T-helper 2 cell treated with Interferon-gamma antibody and Interleukin-4, amounts not matched to agents 100 ng/mL and 5 ng/mL, for 36 hours (primary cell): Measurements from ENCODE around the gene NADSYN1. TPM values are rescaled to one million over a fixed set of nuclear protein-coding genes. Genes with fewer than 3 reads are reported as not detected.
"Not testable (repeated sequence)": the region's sequence is repeated elsewhere in the genome, so short reads cannot be mapped to it uniquely, and the experiment has no call there.

Experiments used
- intact Hi-C: fragments of 100-400 bp; cut with micrococcal nuclease; formaldehyde crosslinking; loops from one replicate; pipeline ENCODE4 v1.15.1; 2023
- total RNA-seq: library from RNA; stranded (reverse); gene quantifications from 2 replicates; pipeline ENCODE4 v1.2.3, GENCODE V29; 2022

Gene NADSYN1
- total RNA-seq, 1 donor from 2014 or later = 109 TPM

DNA sequence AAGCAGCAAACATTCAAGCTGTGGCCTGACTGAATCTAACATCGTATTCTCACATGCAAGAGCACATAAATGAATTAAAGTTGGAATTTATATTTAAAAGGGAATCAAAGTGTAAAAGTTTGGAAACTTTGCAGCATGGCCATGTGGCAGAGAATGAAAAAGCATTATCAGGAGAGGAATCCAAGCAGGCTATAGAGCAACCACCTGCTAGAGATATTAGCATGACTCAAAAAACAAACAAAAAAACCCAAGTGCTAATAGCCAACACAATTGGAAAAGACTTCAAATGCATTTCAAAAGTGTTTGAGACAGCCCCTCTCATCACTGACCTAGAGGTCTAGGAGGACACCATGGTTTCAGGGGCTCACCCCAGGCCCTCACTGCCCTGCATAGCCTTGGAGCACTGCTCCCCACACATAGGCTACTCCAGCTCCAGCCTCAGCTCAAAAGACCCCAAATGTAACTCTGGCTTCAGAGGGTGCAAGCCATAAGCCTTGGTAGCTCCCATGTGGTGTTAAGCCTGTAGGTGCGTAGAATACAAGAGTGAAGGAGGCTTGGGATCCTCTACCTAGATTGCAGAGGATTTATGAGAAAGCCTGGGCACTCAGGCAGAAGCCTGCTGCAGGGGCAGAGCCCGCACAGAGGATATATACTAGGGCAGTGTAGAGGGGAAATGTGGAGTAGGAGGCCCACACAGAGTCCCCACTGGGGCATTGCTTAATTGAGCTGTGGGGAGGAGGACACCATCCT is 72.4 kb downstream of the NADSYN1 start:
- intact Hi-C loops = no loop called here

- intact Hi-C loops = no loop called here
These were observed 73.0 kb downstream of the NADSYN1 start for GRCh38 chr11:71525938-71526495.

DNA sequence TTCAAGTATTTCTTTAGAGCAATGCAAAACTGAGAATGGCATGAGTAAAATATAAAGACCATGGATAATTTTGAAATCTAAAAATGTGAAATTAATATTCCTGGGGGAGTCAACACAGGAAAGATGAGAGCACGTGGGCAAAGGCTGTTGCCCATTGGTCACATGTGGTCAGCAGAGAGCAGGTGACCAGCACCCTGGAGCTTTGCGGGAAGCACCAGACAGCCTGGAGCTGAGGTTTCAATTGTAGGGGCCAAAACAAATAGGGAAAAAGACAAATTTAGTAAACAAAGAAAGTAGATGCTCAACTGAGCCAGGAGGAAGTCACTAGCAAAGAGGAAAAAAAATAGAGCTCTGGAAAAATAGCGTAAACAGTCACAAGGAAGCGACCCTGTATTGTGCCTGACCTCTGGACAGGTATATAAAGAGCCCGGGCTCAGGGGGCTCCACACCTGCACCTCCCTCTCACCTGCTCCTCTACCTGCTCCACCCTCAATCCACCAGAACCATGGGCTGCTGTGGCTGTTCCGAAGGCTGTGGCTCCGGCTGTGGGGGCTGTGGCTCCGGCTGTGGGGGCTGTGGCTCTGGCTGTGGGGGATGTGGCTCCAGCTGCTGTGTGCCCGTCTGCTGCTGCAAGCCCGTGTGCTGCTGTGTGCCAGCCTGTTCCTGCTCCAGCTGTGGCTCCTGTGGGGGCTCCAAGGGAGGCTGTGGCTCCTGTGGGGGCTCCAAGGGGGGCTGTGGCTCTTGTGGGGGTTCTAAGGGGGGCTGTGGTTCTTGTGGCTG is 74.0 kb downstream of the NADSYN1 start, which contains the start of gene KRTAP5-7:
TSS of gene KRTAP5-7 (plus strand) at position 472 of the 780 bp plus-strand sequence. CDS start at position 506, 34 bp downstream.
- intact Hi-C loops = not testable (repeated sequence)

DNA sequence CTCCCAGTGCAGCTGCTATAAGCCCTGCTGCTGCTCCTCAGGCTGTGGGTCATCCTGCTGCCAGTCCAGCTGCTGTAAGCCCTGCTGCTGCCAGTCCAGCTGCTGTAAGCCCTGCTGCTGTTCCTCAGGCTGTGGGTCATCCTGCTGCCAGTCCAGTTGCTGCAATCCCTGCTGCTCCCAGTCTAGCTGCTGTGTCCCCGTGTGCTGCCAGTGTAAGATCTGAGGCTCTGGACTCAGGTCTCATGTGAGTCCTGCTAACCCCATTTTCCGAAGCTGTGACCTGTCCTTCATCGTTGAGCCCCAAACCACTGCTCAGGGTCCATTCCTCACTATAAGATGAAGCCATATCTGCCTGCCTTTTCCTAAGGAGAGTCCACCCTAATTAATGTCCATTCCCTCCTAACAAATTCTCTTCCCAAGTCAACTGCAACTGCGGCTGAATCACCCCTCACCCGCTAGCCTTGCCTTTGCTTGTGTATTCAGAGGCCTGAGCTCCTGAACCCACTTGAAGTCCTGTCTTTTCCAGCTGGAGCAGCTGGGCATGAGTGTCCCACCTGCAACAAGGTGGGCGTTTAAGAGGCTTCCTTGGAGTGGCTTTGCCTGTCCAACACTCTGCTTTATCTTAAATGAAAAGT is 74.7 kb downstream of the NADSYN1 start:
- intact Hi-C loops = no loop called here

- intact Hi-C loops = no loop called here
These were observed 77.6 kb downstream of the NADSYN1 start for GRCh38 chr11:71530602-71531001.

DNA sequence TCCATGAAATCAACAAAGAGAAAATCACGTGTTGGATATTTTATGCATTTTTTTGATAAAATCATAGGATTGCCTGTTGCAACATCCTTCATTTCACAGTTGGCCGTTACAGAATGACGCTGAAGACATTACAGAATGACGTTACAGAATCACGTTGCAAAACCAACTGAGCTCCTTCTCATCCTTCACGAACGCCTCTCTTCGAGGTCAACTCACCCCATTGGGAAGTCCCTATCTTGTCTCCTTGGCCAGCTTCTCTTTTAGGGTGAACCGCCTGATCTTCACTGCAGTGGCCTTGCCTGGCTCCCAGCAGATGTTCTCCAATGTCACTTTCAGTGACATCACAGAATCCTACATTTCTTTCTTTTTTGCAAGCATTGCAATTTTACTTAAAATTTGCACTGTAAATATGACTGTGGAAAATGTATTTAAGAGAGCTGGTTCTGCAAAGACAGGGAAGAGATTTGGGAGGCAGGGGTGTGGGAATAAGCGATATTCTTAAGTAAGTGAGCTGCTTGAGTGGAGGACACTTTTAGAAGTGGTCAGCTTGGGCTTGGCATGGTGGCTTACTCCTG is 79.1 kb downstream of the NADSYN1 start:
- intact Hi-C loops = no loop called here

DNA sequence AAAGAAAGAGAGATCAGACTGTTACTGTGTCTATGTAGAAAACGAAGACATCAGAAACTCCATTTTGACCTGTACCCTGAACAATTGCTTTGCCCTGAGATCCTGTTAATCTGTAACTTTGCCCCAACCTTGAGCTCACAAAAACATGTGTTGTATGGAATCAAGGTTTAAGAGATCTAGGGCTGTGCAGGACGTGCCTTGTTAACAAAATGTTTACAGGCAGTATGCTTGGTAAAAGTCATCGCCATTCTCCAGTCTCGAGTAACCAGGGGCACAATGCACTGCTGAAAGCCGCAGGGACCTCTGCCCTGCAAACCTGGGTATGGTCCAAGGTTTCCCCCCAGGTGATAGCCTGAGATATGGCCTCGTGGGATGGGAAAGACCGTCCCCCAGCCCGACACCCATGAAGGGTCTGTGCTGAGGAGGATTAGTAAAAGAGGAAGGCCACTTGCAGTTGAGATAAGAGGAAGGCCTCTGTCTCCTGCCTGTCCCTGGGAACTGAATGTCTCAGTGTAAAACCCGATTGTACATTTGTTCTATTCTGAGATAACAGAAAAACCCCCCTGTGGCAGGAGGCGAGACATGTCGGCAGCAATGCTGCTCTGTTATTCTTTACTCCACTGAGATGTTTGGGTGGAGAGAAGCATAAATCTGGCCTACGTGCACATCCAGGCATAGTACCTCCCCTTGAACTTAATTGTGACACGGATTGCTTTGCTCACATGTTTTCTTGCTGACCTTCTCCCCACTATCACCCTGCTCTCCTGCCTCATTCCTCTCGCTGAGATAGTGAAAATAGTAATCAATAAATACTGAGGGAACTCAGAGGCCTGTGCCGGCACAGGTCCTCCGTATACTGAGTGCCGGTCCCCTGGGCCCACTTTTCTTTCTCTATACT is 82.0 kb downstream of the NADSYN1 start:
- intact Hi-C loops = not testable (repeated sequence)

DNA sequence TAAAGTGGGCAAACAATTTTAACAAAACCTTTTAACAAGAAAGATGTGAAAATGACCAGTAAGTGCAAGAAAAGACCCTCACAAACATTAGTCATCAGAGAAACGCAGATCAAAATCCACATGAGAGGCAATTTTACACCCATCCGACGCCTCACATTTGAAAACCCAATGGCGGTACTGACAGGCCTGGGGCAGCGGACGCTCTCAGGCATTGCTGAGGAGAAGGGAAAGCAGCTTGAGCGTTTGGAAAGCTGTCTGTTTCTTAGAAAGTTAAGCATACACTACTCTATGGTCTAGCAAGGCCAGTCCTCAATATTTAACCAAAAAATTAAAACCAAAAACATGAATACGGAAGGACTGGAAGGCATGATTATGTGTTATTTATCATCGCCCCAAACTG is 82.8 kb downstream of the NADSYN1 start:
- intact Hi-C loops = no loop called here

DNA sequence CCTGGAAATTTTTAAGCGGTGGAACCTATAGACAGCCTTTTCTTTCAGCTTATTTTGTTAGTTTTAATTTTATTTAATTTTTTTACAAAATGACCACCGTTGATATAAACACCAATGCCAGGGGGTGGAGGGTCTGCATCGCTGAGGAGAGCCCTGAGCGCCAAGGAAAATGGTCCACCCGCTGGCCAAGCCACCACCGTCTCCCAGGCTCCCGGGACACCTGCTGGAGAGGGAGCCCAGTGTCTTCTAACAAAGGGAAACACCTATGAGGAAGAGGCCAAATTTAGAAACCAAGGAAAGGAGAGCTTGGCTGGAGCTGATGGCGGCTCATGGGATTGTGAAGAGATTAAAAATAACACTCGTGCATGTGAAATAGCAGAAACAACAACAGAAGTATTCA is 84.5 kb downstream of the NADSYN1 start:
- intact Hi-C loops = no loop called here

DNA sequence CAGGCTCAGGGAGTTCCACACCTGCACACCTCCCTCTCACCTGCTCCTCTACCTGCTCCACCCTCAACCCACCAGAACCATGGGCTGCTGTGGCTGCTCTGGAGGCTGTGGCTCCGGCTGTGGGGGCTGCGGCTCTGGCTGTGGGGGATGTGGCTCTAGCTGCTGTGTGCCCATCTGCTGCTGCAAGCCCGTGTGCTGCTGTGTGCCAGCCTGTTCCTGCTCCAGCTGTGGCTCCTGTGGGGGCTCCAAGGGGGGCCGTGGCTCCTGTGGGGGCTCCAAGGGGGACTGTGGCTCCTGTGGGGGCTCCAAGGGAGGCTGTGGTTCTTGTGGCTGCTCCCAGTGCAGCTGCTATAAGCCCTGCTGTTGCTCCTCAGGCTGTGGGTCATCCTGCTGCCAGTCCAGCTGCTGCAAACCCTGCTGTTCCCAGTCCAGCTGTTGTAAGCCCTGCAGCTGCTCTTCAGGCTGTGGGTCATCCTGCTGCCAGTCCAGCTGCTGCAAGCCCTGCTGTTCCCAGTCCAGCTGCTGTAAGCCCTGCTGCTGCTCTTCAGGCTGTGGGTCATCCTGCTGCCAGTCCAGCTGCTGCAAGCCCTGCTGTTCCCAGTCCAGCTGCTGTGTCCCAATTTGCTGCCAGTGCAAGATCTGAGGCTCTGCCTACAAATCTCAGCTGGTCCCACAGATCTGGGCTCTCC is 85.1 kb downstream of the NADSYN1 start, which contains the start of gene KRTAP5-8:
TSS of gene KRTAP5-8 (plus strand) at position 49 of the 689 bp plus-strand sequence. CDS start at position 80, 31 bp downstream.
- intact Hi-C loops = not testable (repeated sequence)

GRCh38 chr11:71538666-71538990 is 85.6 kb downstream of the NADSYN1 start:
- intact Hi-C loops = no loop called here

GRCh38 chr11:71539017-71539416 is 86.0 kb downstream of the NADSYN1 start:
- intact Hi-C loops = no loop called here

DNA sequence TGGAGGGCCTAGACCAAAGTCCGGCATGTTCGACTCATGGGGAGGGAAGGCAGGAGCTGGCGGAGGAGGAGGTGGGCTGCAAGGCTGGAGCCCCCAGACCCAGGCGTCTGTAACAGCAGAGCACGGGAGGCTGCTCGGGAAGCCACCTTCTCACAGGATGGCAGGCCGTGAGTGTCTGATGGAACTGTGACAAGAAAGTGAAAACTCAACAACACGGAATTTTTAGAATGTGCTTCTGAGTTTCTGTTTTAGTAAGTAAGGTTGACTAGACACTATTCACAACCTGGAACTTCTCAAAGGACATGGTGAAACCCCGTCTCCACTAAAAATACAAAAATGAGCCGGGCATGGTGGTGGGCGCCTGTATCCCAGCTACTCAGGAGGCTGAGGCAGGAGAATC is 87.0 kb downstream of the NADSYN1 start:
- intact Hi-C loops = not testable (repeated sequence)

DNA sequence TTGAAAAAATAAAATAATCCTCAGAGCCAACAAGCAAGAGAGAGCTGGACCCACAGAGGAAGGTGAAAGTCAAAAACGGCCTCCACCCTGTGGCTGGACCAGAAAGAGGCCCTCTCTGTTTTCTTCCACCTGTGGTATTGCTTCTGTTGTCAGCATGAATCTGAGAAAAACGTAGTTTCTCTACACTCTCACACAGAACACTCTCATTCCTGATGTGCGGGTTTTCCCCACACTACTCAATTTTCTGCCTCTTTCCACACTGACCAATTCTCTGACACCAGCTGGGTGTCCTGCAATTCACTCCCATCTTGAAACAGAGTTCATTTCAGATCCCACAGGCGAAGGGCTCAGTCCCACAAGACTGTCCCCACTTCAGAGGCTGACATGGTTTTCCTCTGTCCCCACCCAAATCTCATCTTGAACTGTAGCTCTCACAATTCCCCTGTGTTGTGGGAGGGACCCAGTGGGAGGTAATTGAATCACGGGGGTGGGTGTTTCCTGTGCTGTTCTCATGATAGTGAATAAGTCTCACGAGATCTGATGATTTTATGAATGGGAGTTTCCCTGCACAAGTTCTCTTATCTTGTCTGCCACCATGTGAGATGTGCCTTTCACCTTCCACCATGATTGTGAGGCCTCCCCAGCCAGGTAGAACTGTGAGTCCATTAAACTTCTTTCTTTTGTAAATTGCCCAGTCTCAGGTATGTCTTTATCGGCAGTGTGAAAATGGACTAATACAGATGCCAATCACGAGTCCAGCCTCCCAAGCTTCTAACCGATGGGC is 87.7 kb downstream of the NADSYN1 start:
- intact Hi-C loops = not testable (repeated sequence)

GRCh38 chr11:71542382-71542781 is 89.4 kb downstream of the NADSYN1 start:
- intact Hi-C loops = no loop called here

DNA sequence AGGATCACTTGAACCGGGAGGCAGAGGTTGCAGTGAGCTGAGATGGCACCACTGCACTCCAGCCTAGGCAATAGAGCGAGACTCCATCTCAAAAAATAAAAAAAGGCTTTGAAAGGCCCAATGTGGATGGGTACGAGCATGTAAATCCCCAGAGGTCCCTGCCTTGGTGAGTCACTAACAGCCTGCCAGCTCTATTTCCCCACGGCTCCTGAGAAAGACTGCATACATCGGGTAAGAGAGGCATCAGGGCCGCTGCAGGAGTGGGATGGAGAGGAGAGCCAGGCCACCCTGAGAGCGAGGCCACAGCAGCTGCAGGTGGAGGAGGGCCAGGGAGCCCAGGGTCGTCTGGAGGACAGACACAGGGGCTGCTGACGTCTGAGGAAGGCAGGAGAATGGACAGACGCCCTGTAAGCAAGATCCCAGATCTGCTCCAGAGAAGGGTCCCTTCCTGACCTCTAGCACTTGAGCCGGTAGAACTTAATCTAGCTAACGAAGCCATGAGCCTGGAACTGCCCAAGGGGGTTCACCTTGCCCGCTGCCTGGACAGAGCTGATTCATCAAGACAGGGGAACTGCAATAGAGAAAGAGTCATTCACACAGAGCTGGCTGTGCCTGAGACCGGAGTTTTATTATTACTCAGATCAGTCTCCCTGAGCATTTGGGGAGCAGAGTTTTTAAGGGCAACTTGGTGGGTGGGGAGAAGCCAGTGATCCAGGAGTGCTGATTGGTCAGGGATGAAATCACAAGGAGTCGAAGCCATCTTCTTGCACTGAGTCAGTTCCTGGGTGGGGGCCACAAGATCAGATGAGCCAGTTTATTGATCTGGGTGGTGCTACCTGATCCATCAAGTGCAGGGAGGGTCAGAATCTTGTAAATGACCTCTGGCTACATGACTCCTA is 90.1 kb downstream of the NADSYN1 start:
- intact Hi-C loops = no loop called here

DNA sequence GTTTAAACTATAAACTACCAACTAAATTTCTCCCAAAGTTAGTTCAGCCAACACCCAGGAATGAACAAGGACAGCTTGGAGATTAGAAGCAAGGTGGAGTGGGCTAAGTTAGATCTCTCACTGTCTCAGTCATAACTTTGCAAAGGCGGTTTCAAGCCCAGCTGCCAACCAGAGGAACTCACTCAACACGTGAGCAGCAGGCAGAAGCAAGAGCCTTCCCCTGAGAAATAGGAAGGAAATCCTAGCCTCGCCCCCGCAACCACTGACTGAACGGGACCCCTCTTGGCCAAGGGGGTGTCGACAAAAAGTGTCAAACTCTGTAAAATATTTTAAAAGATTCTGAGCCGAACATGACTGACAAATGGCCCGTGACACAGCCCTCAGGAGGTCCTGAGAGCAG is 90.9 kb downstream of the NADSYN1 start:
- intact Hi-C loops = no loop called here
